Endothelial cell of umbilical vein (primary cell): ENCODE measurements around the gene AHRR.

ENCODE experiments used
- CTCF ChIP-seq, 2 donors: IDR thresholded peaks; 1 replicate in 1 of 2; 2 replicates in 1 of 2; pipeline ENCODE4 v1.5.1; 2011; ENCODE audit warnings: low read length in 2 of 2, mild to moderate bottlenecking in 2 of 2, moderate library complexity in 2 of 2, control low read depth in 1 of 2, inconsistent platforms in 1 of 2, low read depth in 1 of 2; ENCODE audit not compliant: insufficient read depth in 1 of 2; ENCODE audit errors: extremely low read depth in 1 of 2
- EZH2 ChIP-seq: IDR thresholded peaks from 2 replicates; pipeline ENCODE4 v1.6.1; 2012; ENCODE audit warnings: borderline replicate concordance, low read depth, mild to moderate bottlenecking, moderate library complexity, low read length, inconsistent platforms; ENCODE audit not compliant: severe bottlenecking
- MAX ChIP-seq: IDR thresholded peaks from 2 replicates; pipeline ENCODE4 v1.6.1; 2011; ENCODE audit not compliant: insufficient read depth, insufficient read length

GRCh38 chr5:471750-472058 lies 150.2 kb downstream of the AHRR start:
- TF ChIP-seq CTCF (IDR thresholded peaks at IDR 0.05; ENCODE audit: extremely low read depth in 1 of 2, insufficient read depth in 1 of 2, low read depth in 1 of 2, low read length in 2 of 2) (no peak), MAX (no peak), EZH2 (no peak)
